SH-SY5Y (cell line): ENCODE measurements around the gene ANGPTL2.

Experiments
- GATA2 ChIP-seq: IDR thresholded peaks from 2 replicates; pipeline ENCODE4 v1.6.1; 2011; ENCODE audit warnings: mild to moderate bottlenecking, low read depth, low read length
- GATA3 ChIP-seq: IDR thresholded peaks from 2 replicates; pipeline ENCODE4 v1.6.1; 2011; ENCODE audit warnings: low read depth, mild to moderate bottlenecking, low read length, moderate library complexity

GRCh38 chr9:127155314-127155960 is 33.0 kb upstream of the ANGPTL2 start:
- TF ChIP-seq GATA2 = no peak
- no peak for TF ChIP-seq GATA3
